CD4-positive, alpha-beta T cell (primary cell): ENCODE measurements around the gene IER2. TPM values are rescaled to one million over a fixed set of nuclear protein-coding genes. Genes with fewer than 3 reads are reported as not detected.

Experiments used
- ATAC-seq: fragments of 200-7000 bp; cut with Tn5 transposase; one replicate; pipeline ENCODE4 v1.10.0; 2022; ENCODE audit warnings: mild to moderate bottlenecking; ENCODE audit not compliant: poor library complexity
- CTCF ChIA-PET: fragments of 350-600 bp; sonication (Branson Sonifier 250); formaldehyde crosslinking; loops from one replicate; lab custom pipeline; 2021; ENCODE audit warnings: antibody characterized with exemption, inconsistent platforms; lab: Charles Lee
- POLR2A ChIA-PET: fragments of 350-600 bp; sonication (Branson Sonifier 250); formaldehyde crosslinking; loops from one replicate; lab custom pipeline; 2021; ENCODE audit warnings: antibody characterized with exemption, inconsistent platforms; lab: Charles Lee
- DNase-seq, 14 experiments: peaks; one replicate each; pipeline ENCODE4 v3.0.0-alpha.2; 2013 to 2020; ENCODE audit warnings: mixed read lengths in 2 of 14
- H3K27ac ChIP-seq, 2 donors: one replicate each; pipeline versions ENCODE4 v1.5.1 to v1.7.0; 2013; ENCODE audit warnings: low read length in 2 of 2, low read depth in 1 of 2, mild to moderate bottlenecking in 1 of 2
- H3K27me3 ChIP-seq, 2 experiments: 1 replicate in 1 of 2; 2 replicates in 1 of 2; pipeline versions ENCODE4 v1.6.1 to v1.7.0; 2013; ENCODE audit warnings: low read length in 2 of 2, control low read depth in 1 of 2, mild to moderate bottlenecking in 1 of 2, moderate library complexity in 1 of 2; ENCODE audit not compliant: insufficient read depth in 2 of 2, control insufficient read depth in 1 of 2
- H3K36me3 ChIP-seq: one replicate; pipeline ENCODE4 v1.6.1; 2013; ENCODE audit warnings: low read length, control low read depth; ENCODE audit not compliant: insufficient read depth
- H3K4me1 ChIP-seq: one replicate; pipeline ENCODE4 v1.6.1; 2013; ENCODE audit warnings: low read length, control low read depth; ENCODE audit not compliant: insufficient read depth
- H3K4me3 ChIP-seq: one replicate; pipeline ENCODE4 v1.5.1; 2013; ENCODE audit warnings: mild to moderate bottlenecking, low read length, moderate library complexity
- H3K9me3 ChIP-seq, 2 experiments: 1 replicate in 1 of 2; 2 replicates in 1 of 2; pipeline versions ENCODE4 v1.6.1 to v1.7.0; 2013; ENCODE audit warnings: low read length in 2 of 2, mild to moderate bottlenecking in 2 of 2, control low read depth in 1 of 2, moderate library complexity in 1 of 2; ENCODE audit not compliant: control insufficient read depth in 1 of 2, insufficient read depth in 1 of 2
- H3K27ac Mint-ChIP-seq: one replicate; pipeline ENCODE4 v1.8.0; 2020; ENCODE audit warnings: mixed read lengths
- H3K27me3 Mint-ChIP-seq: one replicate; pipeline ENCODE4 v1.8.0; 2021; ENCODE audit warnings: mixed read lengths
- H3K36me3 Mint-ChIP-seq: one replicate; pipeline ENCODE4 v1.8.0; 2021; ENCODE audit warnings: low read depth, mixed read lengths
- H3K4me1 Mint-ChIP-seq: one replicate; pipeline ENCODE4 v1.8.0; 2021; ENCODE audit warnings: low read depth, mixed read lengths
- H3K4me3 Mint-ChIP-seq: one replicate; pipeline ENCODE4 v1.8.0; 2020; ENCODE audit warnings: mild to moderate bottlenecking, mixed read lengths
- H3K9me3 Mint-ChIP-seq: one replicate; pipeline ENCODE4 v1.8.0; 2020; ENCODE audit warnings: mixed read lengths
- CTCF ChIP-seq: fragments of 200-600 bp; IDR thresholded peaks from one replicate; pipeline ENCODE4 v1.8.0; 2022; ENCODE audit warnings: antibody characterized with exemption, mild to moderate bottlenecking
- intact Hi-C, 2 experiments: fragments of 100-400 bp; cut with DNase I in 1 of 2; cut with micrococcal nuclease in 1 of 2; formaldehyde crosslinking; loops; one replicate each; pipeline versions ENCODE4 v1.15.1 to v1.9.0; 2023 to 2025; cut with DNase I, micrococcal nuclease
- total RNA-seq, 174 experiments: library from RNA in 2 of 174; stranded (reverse) in 2 of 174; gene quantifications; one replicate each; pipeline ENCODE4 v1.2.3 and lab custom pipeline; 2021 to 2026

The IER2 gene
- total RNA-seq, 2 experiments from 2014 or later, result 254 to 255 TPM

DNA sequence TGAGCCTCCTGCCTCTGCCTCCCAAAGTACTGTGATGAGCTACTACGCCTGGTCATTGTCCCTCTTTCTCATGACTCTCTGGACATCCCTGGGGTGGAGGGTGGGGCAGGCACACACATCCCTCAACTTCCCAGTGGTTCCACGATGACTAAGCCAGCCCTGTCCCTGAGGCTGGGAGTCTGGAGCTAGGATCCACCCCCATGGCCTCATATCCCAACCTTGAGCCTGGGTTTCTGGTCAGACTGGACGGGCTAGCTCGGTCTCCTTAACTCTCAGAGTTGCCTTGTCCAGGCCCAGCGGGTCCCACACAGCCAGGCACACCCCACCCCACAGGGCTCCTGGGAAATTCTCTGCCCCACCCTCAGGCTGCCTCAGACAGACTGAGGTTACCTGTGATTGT lies 19.6 kb downstream of the IER2 start:
- Mint-ChIP-seq H3K27ac (peak overlapping the region; percentile 99), H3K36me3 (peaks cover 4% of the 10 kb centered on the region), H3K4me1 (peaks cover 84% of the 10 kb centered on the region), H3K4me3 (peak overlapping the region; percentile 97), H3K9me3 (no peaks in the 10 kb centered on the region), H3K27me3 (no peaks in the 10 kb centered on the region)
- no peaks in the 10 kb centered on the region for H3K9me3 ChIP-seq
- no peaks in the 10 kb centered on the region for H3K36me3 ChIP-seq
- peaks cover 96% of the 10 kb centered on the region for H3K4me1 ChIP-seq
- no peaks in the 10 kb centered on the region for H3K27me3 ChIP-seq
- intact Hi-C loops, result loop anchor here in 1 of 2 experiments (2.0 kb wide), 1 partner anchor 23 kb away; no protein-coding TSS in a partner anchor
- ChIA-PET POLR2A (interaction anchor here (1.0 to 12.1 kb wide), 4 partner anchors 12 to 605 kb away, joined by 3 to 487 read pairs (median 18); partner anchors contain the start of gene C19orf53), CTCF (interaction anchor here (1.5 to 3.4 kb wide), 4 partner anchors 13 to 65 kb away, joined by 3 to 16 read pairs (median 6); partner anchors contain the start of genes IER2 and STX10)
- DNase-seq (peak in 1 of 14 experiments; percentile 32), ATAC-seq (no peak)
- peak overlapping the region; percentile 85 to 95 for H3K27ac ChIP-seq
- no peak overlapping the region for H3K4me3 ChIP-seq
- TF ChIP-seq CTCF, result no peak

GRCh38 chr19:13171146-13171545 lies 20.9 kb downstream of the IER2 start:
- ChIA-PET POLR2A (interaction anchor here (2.0 to 12.1 kb wide), 2 partner anchors 16 to 24 kb away, joined by 11 to 487 read pairs; no protein-coding TSS in a partner anchor), CTCF (interaction anchor here (1.5 to 2.7 kb wide), 4 partner anchors 15 to 67 kb away, joined by 3 to 16 read pairs (median 8); no protein-coding TSS in a partner anchor)
- Mint-ChIP-seq H3K4me1 (peaks cover 73% of the 10 kb centered on the region), H3K4me3 (peak overlapping the region; percentile 68), H3K27ac (peak overlapping the region; percentile 99), H3K27me3 (no peaks in the 10 kb centered on the region), H3K36me3 (peaks cover 4% of the 10 kb centered on the region), H3K9me3 (no peaks in the 10 kb centered on the region)
- no peak for TF ChIP-seq CTCF
- no peak for ATAC-seq
- DNase-seq, result no peak
- Histone ChIP-seq H3K36me3 (no peaks in the 10 kb centered on the region), H3K9me3 (no peaks in the 10 kb centered on the region), H3K4me1 (peaks cover 90% of the 10 kb centered on the region), H3K4me3 (no peak overlapping the region), H3K27ac (peak overlapping the region; percentile 47 to 85), H3K27me3 (no peaks in the 10 kb centered on the region)
- intact Hi-C loops, result no loop called here

- H3K4me3 Mint-ChIP-seq, result peak overlapping the region; percentile 87
- TF ChIP-seq CTCF, result no peak
- Histone ChIP-seq H3K4me3 (peak overlapping the region; percentile 47), H3K36me3 (no peaks in the 10 kb centered on the region), H3K4me1 (peaks cover 82% of the 10 kb centered on the region), H3K9me3 (no peaks in the 10 kb centered on the region), H3K27ac (peak overlapping the region; percentile 68 to 83), H3K27me3 (no peaks in the 10 kb centered on the region)
- POLR2A ChIA-PET, result interaction anchor here (0.7 to 12.1 kb wide), 8 partner anchors 8 to 1003 kb away, joined by 3 to 487 read pairs (median 6); no protein-coding TSS in a partner anchor
- intact Hi-C loops, result loop anchor here in 1 of 2 experiments (2.0 kb wide), 1 partner anchor 18 kb away; no protein-coding TSS in a partner anchor
- no peaks in the 10 kb centered on the region for H3K9me3 Mint-ChIP-seq
- DNase-seq (peak; percentile 49 to 88 (median 84)), ATAC-seq (peak; percentile 24)
- peaks cover 4% of the 10 kb centered on the region for H3K36me3 Mint-ChIP-seq
- peak overlapping the region; percentile 99 for H3K27ac Mint-ChIP-seq
- H3K27me3 Mint-ChIP-seq, result no peaks in the 10 kb centered on the region
- CTCF ChIA-PET, result interaction anchor here (1.0 to 1.9 kb wide), 2 partner anchors 18 to 21 kb away, joined by 3 to 11 read pairs; no protein-coding TSS in a partner anchor
- H3K4me1 Mint-ChIP-seq, result peaks cover 61% of the 10 kb centered on the region
Measured at GRCh38 chr19:13172346-13173138, 22.3 kb downstream of the IER2 start.
